DND-41 (cell line): ENCODE results near the gene IFITM10.
A peak's percentile ranks its signal among the peaks of the same experiment; 100 is the strongest.

Experiments
- ATAC-seq: fragments of 200-7000 bp; cut with Tn5 transposase; 3 replicates; pipeline ENCODE4 v1.9.1; 2021; ENCODE audit warnings: low read depth; ENCODE audit not compliant: insufficient read depth
- DNase-seq: peaks from one replicate; pipeline ENCODE4 v3.0.0-alpha.2; 2020
- H2AFZ ChIP-seq: 2 replicates; pipeline ENCODE4 v1.6.0; 2012; ENCODE audit warnings: low read depth, low read length
- H3K27ac ChIP-seq: 2 replicates; pipeline ENCODE4 v1.5.1; 2012; ENCODE audit warnings: low read length, inconsistent platforms
- H3K27me3 ChIP-seq: fragments of 200-600 bp; sonication (generic); 2 replicates; pipeline ENCODE4 v1.6.0; 2012; ENCODE audit warnings: low read length, mild to moderate bottlenecking, inconsistent platforms; ENCODE audit not compliant: insufficient read depth, poor library complexity
- H3K36me3 ChIP-seq: 2 replicates; pipeline ENCODE4 v1.5.1; 2012; ENCODE audit warnings: low read length, inconsistent platforms; ENCODE audit not compliant: insufficient read depth
- H3K4me1 ChIP-seq: 2 replicates; pipeline ENCODE4 v1.5.1; 2012; ENCODE audit warnings: mild to moderate bottlenecking, low read length; ENCODE audit not compliant: insufficient read depth
- H3K4me2 ChIP-seq: 2 replicates; pipeline ENCODE4 v1.6.0; 2012; ENCODE audit warnings: mild to moderate bottlenecking, moderate library complexity, low read length, inconsistent platforms; ENCODE audit not compliant: insufficient read depth
- H3K4me3 ChIP-seq, 2 experiments: fragments of 200-600 bp in 1 of 2; shearing (Covaris generic) in 1 of 2; 2 replicates each; pipeline ENCODE4 v1.5.1; 2012 to 2016; ENCODE audit warnings: inconsistent platforms in 2 of 2, low read length in 2 of 2, mild to moderate bottlenecking in 2 of 2, low read depth in 1 of 2, moderate library complexity in 1 of 2
- H3K79me2 ChIP-seq: 2 replicates; pipeline ENCODE4 v1.6.0; 2012; ENCODE audit warnings: low read length, inconsistent platforms; ENCODE audit not compliant: insufficient read depth
- H3K9ac ChIP-seq: 2 replicates; pipeline ENCODE4 v1.6.0; 2012; ENCODE audit warnings: low read depth, mild to moderate bottlenecking, inconsistent platforms, low read length, moderate library complexity
- H3K9me3 ChIP-seq: 2 replicates; pipeline ENCODE4 v1.5.1; 2012; ENCODE audit warnings: low read length, moderate library complexity, mild to moderate bottlenecking, inconsistent platforms; ENCODE audit not compliant: insufficient read depth, severe bottlenecking
- H4K20me1 ChIP-seq: 2 replicates; pipeline ENCODE4 v1.6.0; 2012; ENCODE audit warnings: low read length; ENCODE audit not compliant: insufficient read depth
- CTCF ChIP-seq: IDR thresholded peaks from 2 replicates; pipeline ENCODE4 v1.5.1; 2012; ENCODE audit warnings: borderline replicate concordance, low read length, moderate library complexity, mild to moderate bottlenecking; ENCODE audit not compliant: poor library complexity, severe bottlenecking; ENCODE audit errors: extremely low read depth
- EZH2 ChIP-seq: IDR thresholded peaks from 3 replicates; pipeline ENCODE4 v1.6.1; 2012; ENCODE audit warnings: borderline replicate concordance, low read depth, mild to moderate bottlenecking, moderate library complexity, low read length, inconsistent platforms; ENCODE audit not compliant: severe bottlenecking

Gene IFITM10

GRCh38 chr11:1793081-1793480, 42.7 kb upstream of the IFITM10 start:
- TF ChIP-seq CTCF (no peak), EZH2 (no peak)
- Histone ChIP-seq H3K36me3 (no peaks in the 10 kb centered on the region), H3K9me3 (no peaks in the 10 kb centered on the region), H3K9ac (no peak overlapping the region), H3K27ac (no peak overlapping the region), H3K4me1 (peaks cover 12% of the 10 kb centered on the region), H2AFZ (no peak overlapping the region), H3K4me2 (0 out of 2 replicates have a peak overlapping the region, but pooled peaks have one; percentile 14), H3K27me3 (no peaks in the 10 kb centered on the region), H3K79me2 (no peaks in the 10 kb centered on the region), H4K20me1 (no peaks in the 10 kb centered on the region), H3K4me3 (no peak overlapping the region)
- ATAC-seq: no peak
- no peak for DNase-seq

GRCh38 chr11:1792461-1792860, 42.1 kb upstream of the IFITM10 start:
- Histone ChIP-seq H4K20me1 (no peaks in the 10 kb centered on the region), H3K9ac (no peak overlapping the region), H3K27ac (no peak overlapping the region), H3K36me3 (no peaks in the 10 kb centered on the region), H3K4me3 (no peak overlapping the region), H3K4me1 (peaks cover 12% of the 10 kb centered on the region), H3K9me3 (no peaks in the 10 kb centered on the region), H3K27me3 (no peaks in the 10 kb centered on the region), H3K4me2 (peak overlapping the region; percentile 27; the same call in 1 of the 2 replicates), H3K79me2 (no peaks in the 10 kb centered on the region), H2AFZ (no peak overlapping the region)
- DNase-seq: peak; percentile 51
- TF ChIP-seq EZH2 (no peak), CTCF (no peak)
- ATAC-seq: peak; percentile 59; the same call in 2 of the 3 replicates

- no peak for ATAC-seq
- H3K27ac ChIP-seq: no peak overlapping the region
Observed at GRCh38 chr11:1791912-1792311, 41.5 kb upstream of the IFITM10 start.

More at GRCh38 chr11:1791912-1792311, 41.5 kb upstream of the IFITM10 start:
- no peak overlapping the region for H3K4me2 ChIP-seq
- H2AFZ ChIP-seq: no peak overlapping the region
- no peaks in the 10 kb centered on the region for H3K9me3 ChIP-seq
- H4K20me1 ChIP-seq: no peaks in the 10 kb centered on the region
- H3K79me2 ChIP-seq: no peaks in the 10 kb centered on the region
- H3K9ac ChIP-seq: no peak overlapping the region
- no peak overlapping the region for H3K4me3 ChIP-seq
- no peaks in the 10 kb centered on the region for H3K36me3 ChIP-seq
- peaks cover 12% of the 10 kb centered on the region for H3K4me1 ChIP-seq
- TF ChIP-seq EZH2 (no peak), CTCF (no peak)
- H3K27me3 ChIP-seq: no peaks in the 10 kb centered on the region
- DNase-seq: no peak
